Choroid plexus epithelial cell (primary cell): Measurements from ENCODE around the gene C11orf54.
"Not testable (repeated sequence)": the region's sequence is repeated elsewhere in the genome, so short reads cannot be mapped to it uniquely, and the experiment has no call there.

Source experiments
- DNase-seq: peaks from one replicate; pipeline ENCODE4 v3.0.0-alpha.2; 2010; ENCODE audit warnings: low read depth
- H3K4me3 ChIP-seq: 2 replicates; pipeline ENCODE4 v1.5.1; 2011; ENCODE audit warnings: low read depth, mild to moderate bottlenecking, control low read depth, low read length, moderate library complexity
- TF ChIP-seq, protein P1 (sequence below): conservative IDR thresholded peaks from 2 replicates; pipeline ENCODE4 v1.5.1; 2011; ENCODE audit warnings: low read depth, mild to moderate bottlenecking, control low read depth, inconsistent platforms, low read length, moderate library complexity

Gene C11orf54

DNA sequence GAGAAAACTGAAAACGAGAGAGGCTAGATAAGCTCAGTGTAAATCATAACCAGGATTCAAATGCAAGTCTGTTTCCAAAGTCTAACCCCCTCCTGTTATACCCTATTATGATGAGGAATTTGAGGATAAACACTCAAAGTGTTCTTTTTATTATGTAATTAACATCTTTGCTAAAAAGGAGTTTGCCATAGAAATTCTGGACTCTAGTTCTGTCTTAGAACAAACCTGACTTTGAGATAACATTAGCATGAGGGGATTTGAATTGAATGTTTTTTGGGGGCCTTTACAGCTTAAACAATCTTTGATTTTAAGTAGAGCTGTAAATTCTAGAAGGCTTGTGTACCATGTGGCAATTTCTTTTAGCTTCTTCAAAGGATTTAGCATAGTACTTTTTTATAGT lies 9.5 kb downstream of the C11orf54 start:
- no peak for DNase-seq
- TF ChIP-seq, protein P1, sequence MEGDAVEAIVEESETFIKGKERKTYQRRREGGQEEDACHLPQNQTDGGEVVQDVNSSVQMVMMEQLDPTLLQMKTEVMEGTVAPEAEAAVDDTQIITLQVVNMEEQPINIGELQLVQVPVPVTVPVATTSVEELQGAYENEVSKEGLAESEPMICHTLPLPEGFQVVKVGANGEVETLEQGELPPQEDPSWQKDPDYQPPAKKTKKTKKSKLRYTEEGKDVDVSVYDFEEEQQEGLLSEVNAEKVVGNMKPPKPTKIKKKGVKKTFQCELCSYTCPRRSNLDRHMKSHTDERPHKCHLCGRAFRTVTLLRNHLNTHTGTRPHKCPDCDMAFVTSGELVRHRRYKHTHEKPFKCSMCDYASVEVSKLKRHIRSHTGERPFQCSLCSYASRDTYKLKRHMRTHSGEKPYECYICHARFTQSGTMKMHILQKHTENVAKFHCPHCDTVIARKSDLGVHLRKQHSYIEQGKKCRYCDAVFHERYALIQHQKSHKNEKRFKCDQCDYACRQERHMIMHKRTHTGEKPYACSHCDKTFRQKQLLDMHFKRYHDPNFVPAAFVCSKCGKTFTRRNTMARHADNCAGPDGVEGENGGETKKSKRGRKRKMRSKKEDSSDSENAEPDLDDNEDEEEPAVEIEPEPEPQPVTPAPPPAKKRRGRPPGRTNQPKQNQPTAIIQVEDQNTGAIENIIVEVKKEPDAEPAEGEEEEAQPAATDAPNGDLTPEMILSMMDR = no peak
- no peak overlapping the region for H3K4me3 ChIP-seq

DNA sequence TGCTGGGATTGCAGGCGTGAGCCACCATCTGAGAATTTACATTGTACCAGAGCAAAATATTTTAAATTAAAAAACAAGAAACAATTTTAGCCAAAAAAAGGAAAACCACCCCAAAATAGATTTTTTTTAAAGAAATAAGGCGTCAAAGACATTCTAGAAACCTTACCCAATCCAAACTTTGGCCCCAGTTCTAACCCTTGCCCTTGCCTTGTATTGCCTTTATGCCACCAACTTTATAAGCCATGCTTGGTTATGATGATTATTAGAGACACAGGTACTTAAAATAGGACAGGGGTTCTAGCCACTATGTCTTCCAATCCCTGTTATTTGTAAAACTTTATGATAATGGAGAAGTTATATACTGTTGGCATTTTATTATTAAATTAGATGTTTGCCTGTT lies 11.8 kb downstream of the C11orf54 start:
- H3K4me3 ChIP-seq = no peak overlapping the region
- DNase-seq = no peak
- TF ChIP-seq, protein P1 = no peak

DNA sequence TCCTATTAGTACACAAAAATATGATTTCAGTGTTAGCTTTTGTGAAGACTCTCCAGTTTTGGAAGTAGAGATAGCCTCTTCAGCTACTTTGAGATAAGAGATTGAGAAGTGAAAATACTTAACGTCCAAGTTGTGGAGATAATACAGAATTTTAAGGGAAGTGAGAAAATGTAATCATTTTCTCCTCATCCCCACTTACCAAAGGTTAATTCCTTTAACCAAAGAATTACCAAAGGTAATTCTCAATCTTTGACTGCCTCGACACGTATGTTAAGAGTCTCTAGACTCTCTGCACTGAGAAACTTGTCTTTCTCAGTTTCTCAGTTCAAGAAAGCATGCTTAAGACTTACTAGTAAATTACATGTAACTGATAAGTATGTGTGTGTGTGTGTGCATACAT lies 15.3 kb downstream of the C11orf54 start:
- TF ChIP-seq, protein P1 = no peak
- no peak overlapping the region for H3K4me3 ChIP-seq
- no peak for DNase-seq

DNA sequence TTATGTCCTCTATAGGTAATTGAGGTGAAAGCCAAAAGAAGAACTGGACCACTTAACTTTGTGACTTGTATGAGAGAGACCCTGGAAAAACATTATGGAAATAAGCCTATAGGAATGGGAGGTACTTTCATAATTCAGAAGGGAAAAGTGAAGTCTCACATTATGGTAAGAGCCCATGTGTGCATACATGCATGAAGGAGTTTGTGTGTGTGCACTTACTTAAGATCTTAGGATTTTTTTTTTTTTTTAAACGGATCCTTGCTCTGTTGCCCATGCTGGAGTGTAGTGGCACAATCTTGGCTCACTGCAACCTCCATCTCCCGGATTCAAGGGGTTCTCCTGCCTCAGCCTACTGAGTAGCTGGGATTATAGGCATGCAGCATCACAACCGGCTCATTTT lies 15.8 kb downstream of the C11orf54 start:
- TF ChIP-seq, protein P1 = no peak
- no peak overlapping the region for H3K4me3 ChIP-seq
- no peak for DNase-seq

DNA sequence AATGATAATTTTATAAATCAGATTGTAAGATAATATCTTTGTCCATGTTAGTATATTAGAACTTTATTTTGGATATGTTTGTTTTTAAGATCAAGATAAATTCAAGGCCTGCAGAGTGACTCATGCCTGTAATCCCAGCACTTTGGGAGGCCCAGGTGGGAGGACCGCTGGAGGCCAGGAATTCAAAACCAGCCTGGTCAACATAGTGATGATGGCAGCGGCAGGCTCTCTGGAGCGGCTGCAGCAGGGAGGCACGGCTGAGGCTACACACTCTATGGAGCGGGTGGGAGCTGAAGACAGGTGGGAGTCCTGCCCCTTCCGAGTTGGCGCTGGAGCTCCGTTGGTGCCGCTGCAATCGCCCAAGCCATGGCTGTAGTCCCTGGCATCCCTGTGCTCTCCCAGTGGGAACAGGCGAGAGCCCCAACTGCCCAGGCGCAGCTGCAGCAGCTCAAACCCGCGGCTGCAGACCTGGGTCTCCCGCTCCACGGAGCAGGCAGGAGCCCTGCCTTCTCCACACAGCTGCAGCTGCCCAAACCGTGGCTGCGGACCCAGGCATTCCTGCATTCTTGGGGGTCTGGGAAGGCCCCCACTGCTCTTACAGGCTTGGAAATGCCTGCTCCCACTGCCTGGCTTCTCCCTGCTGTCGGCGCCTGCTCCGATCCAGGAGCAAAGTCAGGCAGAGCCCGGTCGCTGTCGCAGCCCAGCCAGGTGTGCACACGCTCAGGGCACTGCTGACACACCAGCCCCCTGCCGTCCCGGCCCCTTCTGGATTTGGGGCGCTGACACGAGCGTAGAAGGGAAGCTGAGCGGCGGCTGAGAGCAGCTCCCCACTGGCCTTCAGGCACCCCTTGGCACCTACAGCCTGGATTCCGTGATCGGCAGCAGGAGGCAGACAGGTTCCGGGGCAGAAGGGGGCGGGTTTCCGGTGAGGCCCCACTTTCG lies 16.7 kb downstream of the C11orf54 start:
- no peak for DNase-seq
- no peak overlapping the region for H3K4me3 ChIP-seq
- TF ChIP-seq, protein P1 = no peak

DNA sequence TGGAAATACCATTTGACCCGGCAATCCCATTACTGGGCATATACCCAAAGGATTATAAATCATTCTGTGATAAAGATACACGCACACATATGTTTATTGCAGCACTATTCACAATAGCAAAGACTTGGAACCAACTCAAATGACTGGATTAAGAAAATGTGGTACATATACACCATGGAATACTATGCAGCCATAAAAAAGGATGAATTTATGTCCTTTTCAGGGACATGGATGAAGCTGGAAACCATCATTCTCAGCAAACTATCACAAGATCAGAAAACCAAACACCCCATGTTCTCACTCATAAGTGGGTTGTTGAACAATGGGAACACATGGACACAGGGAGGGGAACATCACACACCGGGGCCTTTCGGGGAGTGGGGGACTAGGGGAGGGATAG lies 17.7 kb downstream of the C11orf54 start:
- H3K4me3 ChIP-seq, DNase-seq: not testable (repeated sequence)

DNA sequence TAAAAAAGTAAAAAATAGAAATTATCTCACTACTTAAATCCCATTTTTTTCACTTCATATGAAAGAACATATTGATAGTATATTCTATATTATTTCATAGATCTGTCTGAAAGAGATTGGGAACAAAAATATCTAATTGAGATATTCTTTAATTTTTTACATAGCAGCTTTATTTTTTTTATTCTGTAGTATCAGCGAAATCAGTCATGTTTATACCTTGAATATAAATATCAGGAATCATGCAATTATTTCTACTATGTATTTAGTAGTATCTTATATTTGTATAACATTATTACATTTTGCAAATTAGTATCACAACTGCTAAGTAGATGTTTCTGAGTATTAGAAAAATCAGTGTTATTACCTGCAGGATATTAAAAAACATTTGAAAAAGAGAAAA lies 20.4 kb downstream of the C11orf54 start:
- TF ChIP-seq, protein P1 = no peak
- DNase-seq = no peak

More for the DNA sequence above, 20.4 kb downstream of the C11orf54 start:
- H3K4me3 ChIP-seq = no peak overlapping the region
